SK-N-SH (cell line): ENCODE results near the gene PRKCD. TPM values are rescaled to one million over a fixed set of nuclear protein-coding genes. Genes with fewer than 3 reads are reported as not detected.

Experiments
- CTCF ChIA-PET: fragments of 300-600, 350-600 bp; formaldehyde crosslinking; extraction: SDS; loops from one replicate; lab custom pipeline; 2021; lab: Yijun Ruan, JAX
- POLR2A ChIA-PET: fragments of 350-600 bp; sonication (Branson Sonifier 250); formaldehyde crosslinking; extraction: SDS; loops from one replicate; lab custom pipeline; 2020; ENCODE audit warnings: antibody characterized with exemption, inconsistent platforms; lab: Yijun Ruan, JAX
- DNase-seq: peaks from one replicate; pipeline ENCODE4 v3.0.0; 2012
- H2AFZ ChIP-seq: fragments of 200-600 bp; sonication (generic); 2 replicates; pipeline ENCODE4 v1.8.1; 2016; ENCODE audit warnings: antibody characterized with exemption, mild to moderate bottlenecking, low read depth
- H3F3A ChIP-seq: fragments of 200-600 bp; sonication (generic); replicated peaks from 2 replicates; pipeline ENCODE3; 2016; ENCODE audit warnings: antibody characterized with exemption, mild to moderate bottlenecking; ENCODE audit not compliant: insufficient read depth
- H3K27ac ChIP-seq, 2 experiments: fragments of 200-500 bp in 1 of 2; fragments of 200-600 bp in 1 of 2; sonication (Bioruptor generic) in 1 of 2; sonication (generic), shearing (Covaris generic) in 1 of 2; 2 replicates each; pipeline versions ENCODE4 v1.5.1 to v1.6.1; 2014 to 2016; ENCODE audit warnings: low read depth in 2 of 2, inconsistent platforms in 1 of 2, low read length in 1 of 2, mild to moderate bottlenecking in 1 of 2, mixed read lengths in 1 of 2
- H3K27me3 ChIP-seq: fragments of 200-600 bp; sonication (generic), shearing (Covaris generic); 2 replicates; pipeline ENCODE4 v1.6.1; 2016; ENCODE audit warnings: mixed run types; ENCODE audit not compliant: insufficient read depth
- H3K36me3 ChIP-seq, 2 experiments: fragments of 200-500 bp in 1 of 2; fragments of 200-600 bp in 1 of 2; sonication (Bioruptor generic) in 1 of 2; sonication (generic) in 1 of 2; replicated peaks in 1 of 2; 2 replicates each; pipeline versions ENCODE3 to v1.5.1; 2014 to 2016; ENCODE audit warnings: low read length in 1 of 2, mild to moderate bottlenecking in 1 of 2; ENCODE audit not compliant: insufficient read depth in 2 of 2, control insufficient read depth in 1 of 2
- H3K4me1 ChIP-seq, 2 experiments: fragments of 200-500 bp in 1 of 2; fragments of 200-600 bp in 1 of 2; sonication (Bioruptor generic) in 1 of 2; sonication (generic), shearing (Covaris generic) in 1 of 2; 2 replicates each; pipeline versions ENCODE4 v1.5.1 to v1.6.1; 2014 to 2016; ENCODE audit warnings: low read depth in 1 of 2, low read length in 1 of 2, mixed run types in 1 of 2; ENCODE audit not compliant: insufficient read depth in 2 of 2, control insufficient read depth in 1 of 2
- H3K4me2 ChIP-seq: fragments of 200-600 bp; sonication (generic), shearing (Covaris generic); 2 replicates; pipeline ENCODE4 v1.6.1; 2017; ENCODE audit warnings: mixed run types
- H3K4me3 ChIP-seq, 2 experiments: fragments of 200-500 bp in 1 of 2; fragments of 200-600 bp in 1 of 2; sonication (Bioruptor generic) in 1 of 2; sonication (generic), shearing (Covaris generic) in 1 of 2; 2 replicates each; pipeline versions ENCODE4 v1.5.1 to v1.8.1; 2014 to 2016; ENCODE audit warnings: low read depth in 2 of 2, inconsistent platforms in 1 of 2, low read length in 1 of 2, mild to moderate bottlenecking in 1 of 2, mixed read lengths in 1 of 2, moderate library complexity in 1 of 2
- H3K79me2 ChIP-seq: fragments of 200-600 bp; sonication (generic); 2 replicates; pipeline ENCODE4 v1.8.1; 2017; ENCODE audit warnings: mild to moderate bottlenecking; ENCODE audit not compliant: insufficient read depth
- H3K9ac ChIP-seq: fragments of 200-600 bp; sonication (generic); 2 replicates; pipeline ENCODE4 v1.6.1; 2017; ENCODE audit warnings: mixed run types
- H3K9me2 ChIP-seq: fragments of 200-600 bp; sonication (generic); 2 replicates; pipeline ENCODE4 v1.6.1; 2017; ENCODE audit warnings: mixed run types
- H3K9me3 ChIP-seq: fragments of 200-600 bp; sonication (generic); 2 replicates; pipeline ENCODE4 v1.6.1; 2017; ENCODE audit warnings: mixed run types, mild to moderate bottlenecking, moderate library complexity
- H4K20me1 ChIP-seq: fragments of 200-600 bp; sonication (generic); 2 replicates; pipeline ENCODE4 v1.6.1; 2017; ENCODE audit warnings: mild to moderate bottlenecking, mixed run types; ENCODE audit not compliant: insufficient read depth
- CHD2 ChIP-seq: fragments of 150-350 bp; IDR thresholded peaks from 2 replicates; pipeline ENCODE4 v1.6.1; 2018; ENCODE audit warnings: low read length; ENCODE audit not compliant: partially characterized antibody
- CTCF ChIP-seq: fragments of 200-600 bp; sonication (generic); IDR thresholded peaks from 2 replicates; pipeline ENCODE4 v1.6.1; 2017; ENCODE audit warnings: antibody characterized with exemption, mild to moderate bottlenecking, moderate library complexity
- ELF1 ChIP-seq: IDR thresholded peaks from 2 replicates; pipeline ENCODE4 v1.4.0; 2012
- IRF3 ChIP-seq: fragments of 150-350 bp; IDR thresholded peaks from 2 replicates; pipeline ENCODE4 v1.6.1; 2016; ENCODE audit warnings: mild to moderate bottlenecking, low read depth, low read length
- JUND ChIP-seq: IDR thresholded peaks from 2 replicates; pipeline ENCODE4 v1.4.0; 2012
- NRF1 ChIP-seq: IDR thresholded peaks from 2 replicates; pipeline ENCODE4 v1.6.1; 2012; ENCODE audit warnings: low read depth, mild to moderate bottlenecking, low read length
- POLR2AphosphoS5 ChIP-seq: IDR thresholded peaks from 2 replicates; pipeline ENCODE4 v1.6.1; 2012; ENCODE audit warnings: low read depth, low read length
- RAD21 ChIP-seq: IDR thresholded peaks from 2 replicates; pipeline ENCODE4 v1.6.1; 2012; ENCODE audit warnings: mild to moderate bottlenecking, low read length
- RCOR1 ChIP-seq: fragments of 150-350 bp; IDR thresholded peaks from 2 replicates; pipeline ENCODE4 v1.6.1; 2017; ENCODE audit warnings: antibody characterized with exemption, low read length
- SIN3A ChIP-seq: IDR thresholded peaks from 2 replicates; pipeline ENCODE4 v1.6.1; 2012; ENCODE audit warnings: low read depth, mild to moderate bottlenecking, low read length, moderate library complexity, borderline replicate concordance
- SMC3 ChIP-seq: IDR thresholded peaks from 2 replicates; pipeline ENCODE4 v1.6.1; 2012; ENCODE audit warnings: low read depth, low read length, improper control_type of control experiment
- TCF12 ChIP-seq: IDR thresholded peaks from 2 replicates; pipeline ENCODE4 v1.4.0; 2012
- USF1 ChIP-seq: IDR thresholded peaks from 2 replicates; pipeline ENCODE4 v1.4.0; 2012; ENCODE audit warnings: low read depth, borderline replicate concordance
- ZBTB33 ChIP-seq: IDR thresholded peaks from 2 replicates; pipeline ENCODE4 v1.4.0; 2012; ENCODE audit warnings: low read depth, borderline replicate concordance
- WGBS: methylation state at CpG from one replicate; pipeline ENCODE4 v1.1.6; 2017; ENCODE audit warnings: low lambda C conversion rate; 5-methylcytosine and 5-hydroxymethylcytosine counted together
- polyA plus RNA-seq, 3 experiments: library from polyadenylated mRNA; depleted of rRNA; stranded (reverse); fragments of >200 nt; gene quantifications; 2 replicates each; pipeline ENCODE4 v1.2.3, GENCODE V29; 2012

PRKCD gene
- polyA plus RNA-seq, 1 of the 3 experiments (the other 2 are of a cell fraction): 29.0 TPM

GRCh38 chr3:53111822-53112221 is 49.2 kb upstream of the PRKCD start:
- POLR2A ChIA-PET: interaction anchor here (0.6 kb wide), 1 partner anchor 81 kb away, joined by 6 read pairs; no protein-coding TSS in a partner anchor
- Histone ChIP-seq H4K20me1 (no peaks in the 10 kb centered on the region), H3K36me3 (peaks cover 11 to 21% of the 10 kb centered on the region in 2 experiments)

GRCh38 chr3:53113293-53114010 is 47.6 kb upstream of the PRKCD start:
- H2AFZ ChIP-seq: peak overlapping the region; percentile 34; the same call in 1 of the 2 replicates
- H3K9me3 ChIP-seq: no peaks in the 10 kb centered on the region
- no peaks in the 10 kb centered on the region for H3K9me2 ChIP-seq
- H4K20me1 ChIP-seq: no peaks in the 10 kb centered on the region
- H3K27ac ChIP-seq: peak overlapping the region; percentile 33 to 61; a peak in 3 of 4 replicates
- H3K9ac ChIP-seq: peak overlapping the region; percentile 26; the same call in 1 of the 2 replicates
- H3F3A ChIP-seq: no peaks in the 10 kb centered on the region
- ChIA-PET POLR2A (interaction anchor here (1.1 kb wide), 1 partner anchor 82 kb away, joined by 3 read pairs; no protein-coding TSS in a partner anchor), CTCF (interaction anchor here (0.9 to 15.2 kb wide), 24 partner anchors 9 to 278 kb away, joined by 3 to 206 read pairs (median 4); partner anchors contain the start of genes MUSTN1 and RFT1)
- H3K4me3 ChIP-seq: no peak overlapping the region
- no peak for DNase-seq
- H3K4me1 ChIP-seq: peaks cover 0 to 13% of the 10 kb centered on the region in 2 experiments; a peak in 1 of 4 replicates
- H3K27me3 ChIP-seq: no peaks in the 10 kb centered on the region
- peaks cover 26 to 36% of the 10 kb centered on the region in 2 experiments for H3K36me3 ChIP-seq
- no peak overlapping the region for H3K4me2 ChIP-seq
- TF ChIP-seq ZBTB33: no peak
- peak; percentile 21; the same call in 1 of the 2 replicates for TF ChIP-seq TCF12
- TF ChIP-seq RCOR1: no peak
- WGBS: 86% methylated on average over 1 of the region's 1 CpG
- no peaks in the 10 kb centered on the region for H3K79me2 ChIP-seq

More at GRCh38 chr3:53111822-53112221, 49.2 kb upstream of the PRKCD start:
- H3F3A ChIP-seq: no peaks in the 10 kb centered on the region
- H2AFZ ChIP-seq: no peak overlapping the region
- H3K9me2 ChIP-seq: no peaks in the 10 kb centered on the region
- H3K4me2 ChIP-seq: no peak overlapping the region
- peaks cover 0 to 13% of the 10 kb centered on the region in 2 experiments; a peak in 1 of 4 replicates for H3K4me1 ChIP-seq
- H3K9me3 ChIP-seq: no peaks in the 10 kb centered on the region
- H3K27ac ChIP-seq: no peak overlapping the region
- no peaks in the 10 kb centered on the region for H3K27me3 ChIP-seq
- H3K79me2 ChIP-seq: no peaks in the 10 kb centered on the region
- DNase-seq: no peak
- CTCF ChIA-PET: interaction anchor here (1.5 to 15.2 kb wide), 2 partner anchors 78 to 86 kb away, joined by 3 to 206 read pairs; no protein-coding TSS in a partner anchor
- H3K9ac ChIP-seq: no peak overlapping the region
- TF ChIP-seq POLR2AphosphoS5: no peak
- TF ChIP-seq, all 33 proteins: peak for 0
- WGBS: 86% methylated on average over 3 of the region's 3 CpGs
- no peak overlapping the region for H3K4me3 ChIP-seq

- peaks cover 0 to 13% of the 10 kb centered on the region in 2 experiments; a peak in 1 of 4 replicates for H3K4me1 ChIP-seq
- H3K9ac ChIP-seq: no peak overlapping the region; the same call in 1 of the 2 replicates
- no peak overlapping the region for H3K4me3 ChIP-seq
- POLR2A ChIA-PET: interaction anchor here (1.1 kb wide), 1 partner anchor 81 kb away, joined by 3 read pairs; no protein-coding TSS in a partner anchor
- peak; percentile 78 for DNase-seq
- no peaks in the 10 kb centered on the region for H3K9me3 ChIP-seq
- peaks cover 30 to 37% of the 10 kb centered on the region in 2 experiments for H3K36me3 ChIP-seq
- 16% methylated on average over 5 of the region's 5 CpGs for WGBS
- CTCF ChIA-PET: interaction anchor here (0.7 to 15.2 kb wide), 36 partner anchors 8 to 818 kb away, joined by 3 to 206 read pairs (median 4); partner anchors contain the start of genes MUSTN1 and RFT1
- H3K27ac ChIP-seq: peak overlapping the region; percentile 33 to 61
- no peaks in the 10 kb centered on the region for H4K20me1 ChIP-seq
- H3K27me3 ChIP-seq: no peaks in the 10 kb centered on the region
- H3K4me2 ChIP-seq: no peak overlapping the region
- no peaks in the 10 kb centered on the region for H3K79me2 ChIP-seq
- H3K9me2 ChIP-seq: no peaks in the 10 kb centered on the region
- peak overlapping the region; percentile 34; the same call in 1 of the 2 replicates for H2AFZ ChIP-seq
- no peaks in the 10 kb centered on the region for H3F3A ChIP-seq
- no peak for TF ChIP-seq IRF3
- no peak for TF ChIP-seq SIN3A
- TF ChIP-seq JUND: no peak
- no peak for TF ChIP-seq CHD2
- no peak for TF ChIP-seq USF1
- TF ChIP-seq SMC3: peak; percentile 70
- no peak for TF ChIP-seq ELF1
- TF ChIP-seq NRF1: no peak
- peak; percentile 89 for TF ChIP-seq RAD21
- peak; percentile 92 for TF ChIP-seq CTCF
Measured at GRCh38 chr3:53114011-53114400, 47.0 kb upstream of the PRKCD start.
